Measurements from ENCODE around the gene CDH4. TPM values are rescaled to one million over a fixed set of nuclear protein-coding genes. Genes with fewer than 3 reads are reported as not detected.

Gene CDH4
- polyA plus RNA-seq, 4 donors, result 0.09 to 4.1 (median 0.25) TPM

GRCh38 chr20:61663521-61664425 lies 411.7 kb downstream of the CDH4 start:
- WGBS, 3 donors, result 80 to 88% (median 82%) methylated on average over 29 to 30 of the region's 30 CpGs
- DNase-seq (no peak), FAIRE-seq (no peak)
- no peaks in the 10 kb centered on the region for H3K27me3 ChIP-seq (ENCODE audit: control insufficient read depth in 3 of 3, insufficient read depth in 3 of 3, low read length in 3 of 3)
- H3K27ac ChIP-seq (ENCODE audit: low read depth in 1 of 3, low read length in 2 of 3), result no peak overlapping the region
- no peaks in the 10 kb centered on the region for H3K9me3 ChIP-seq (ENCODE audit: control insufficient read depth in 2 of 2, insufficient read depth in 1 of 2, low read depth in 1 of 2, low read length in 1 of 2)
- H3K36me3 ChIP-seq (ENCODE audit: control insufficient read depth in 3 of 3, insufficient read depth in 2 of 3, low read depth in 1 of 3, low read length in 3 of 3), result no peaks in the 10 kb centered on the region
- H3K4me1 ChIP-seq (ENCODE audit: control insufficient read depth in 3 of 3, insufficient read depth in 2 of 3, low read depth in 1 of 3, low read length in 2 of 3), result no peaks in the 10 kb centered on the region
- no peak overlapping the region for H3K4me3 ChIP-seq (ENCODE audit: low read depth in 1 of 3, low read length in 3 of 3)

GRCh38 chr20:61664556-61665320 lies 412.7 kb downstream of the CDH4 start:
- Histone ChIP-seq H3K4me3 (ENCODE audit: low read depth in 1 of 3, low read length in 3 of 3) (no peak overlapping the region), H3K36me3 (ENCODE audit: control insufficient read depth in 3 of 3, insufficient read depth in 2 of 3, low read depth in 1 of 3, low read length in 3 of 3) (no peaks in the 10 kb centered on the region), H3K27ac (ENCODE audit: low read depth in 1 of 3, low read length in 2 of 3) (no peak overlapping the region), H3K4me1 (ENCODE audit: control insufficient read depth in 3 of 3, insufficient read depth in 2 of 3, low read depth in 1 of 3, low read length in 2 of 3) (no peaks in the 10 kb centered on the region), H3K27me3 (ENCODE audit: control insufficient read depth in 3 of 3, insufficient read depth in 3 of 3, low read length in 3 of 3) (no peaks in the 10 kb centered on the region), H3K9me3 (ENCODE audit: control insufficient read depth in 2 of 2, insufficient read depth in 1 of 2, low read depth in 1 of 2, low read length in 1 of 2) (no peaks in the 10 kb centered on the region)
- DNase-seq (no peak), FAIRE-seq (no peak)
- WGBS, 3 donors, result 70 to 74% (median 72%) methylated on average over 20 of the region's 20 CpGs

- H3K27me3 ChIP-seq (ENCODE audit: control insufficient read depth in 3 of 3, insufficient read depth in 3 of 3, low read length in 3 of 3), result no peaks in the 10 kb centered on the region
- H3K4me3 ChIP-seq (ENCODE audit: low read depth in 1 of 3, low read length in 3 of 3), result no peak overlapping the region
- WGBS, 3 donors, result 70 to 79% (median 74%) methylated on average over 32 of the region's 32 CpGs
- no peak overlapping the region for H3K27ac ChIP-seq (ENCODE audit: low read depth in 1 of 3, low read length in 2 of 3)
- no peaks in the 10 kb centered on the region for H3K9me3 ChIP-seq (ENCODE audit: control insufficient read depth in 2 of 2, insufficient read depth in 1 of 2, low read depth in 1 of 2, low read length in 1 of 2)
- DNase-seq (no peak), FAIRE-seq (no peak)
- H3K4me1 ChIP-seq (ENCODE audit: control insufficient read depth in 3 of 3, insufficient read depth in 2 of 3, low read depth in 1 of 3, low read length in 2 of 3), result no peaks in the 10 kb centered on the region
- no peaks in the 10 kb centered on the region for H3K36me3 ChIP-seq (ENCODE audit: control insufficient read depth in 3 of 3, insufficient read depth in 2 of 3, low read depth in 1 of 3, low read length in 3 of 3)
These were observed 413.7 kb downstream of the CDH4 start for GRCh38 chr20:61665528-61666470.

- Histone ChIP-seq H3K4me3 (ENCODE audit: low read depth in 1 of 3, low read length in 3 of 3) (no peak overlapping the region), H3K9me3 (ENCODE audit: control insufficient read depth in 2 of 2, insufficient read depth in 1 of 2, low read depth in 1 of 2, low read length in 1 of 2) (no peaks in the 10 kb centered on the region), H3K27me3 (ENCODE audit: control insufficient read depth in 3 of 3, insufficient read depth in 3 of 3, low read length in 3 of 3) (no peaks in the 10 kb centered on the region), H3K36me3 (ENCODE audit: control insufficient read depth in 3 of 3, insufficient read depth in 2 of 3, low read depth in 1 of 3, low read length in 3 of 3) (no peaks in the 10 kb centered on the region), H3K4me1 (ENCODE audit: control insufficient read depth in 3 of 3, insufficient read depth in 2 of 3, low read depth in 1 of 3, low read length in 2 of 3) (no peaks in the 10 kb centered on the region), H3K27ac (ENCODE audit: low read depth in 1 of 3, low read length in 2 of 3) (no peak overlapping the region)
- FAIRE-seq (no peak), DNase-seq (no peak)
- 81 to 85% (median 83%) methylated on average over 9 of the region's 9 CpGs for whole genome bisulfite sequencing, 3 donors
These were observed 414.4 kb downstream of the CDH4 start for GRCh38 chr20:61666471-61666832.

- Histone ChIP-seq H3K27ac (ENCODE audit: low read depth in 1 of 3, low read length in 2 of 3) (no peak overlapping the region), H3K27me3 (ENCODE audit: control insufficient read depth in 3 of 3, insufficient read depth in 3 of 3, low read length in 3 of 3) (no peaks in the 10 kb centered on the region), H3K4me3 (ENCODE audit: low read depth in 1 of 3, low read length in 3 of 3) (no peak overlapping the region), H3K36me3 (ENCODE audit: control insufficient read depth in 3 of 3, insufficient read depth in 2 of 3, low read depth in 1 of 3, low read length in 3 of 3) (no peaks in the 10 kb centered on the region), H3K9me3 (ENCODE audit: control insufficient read depth in 2 of 2, insufficient read depth in 1 of 2, low read depth in 1 of 2, low read length in 1 of 2) (no peaks in the 10 kb centered on the region), H3K4me1 (ENCODE audit: control insufficient read depth in 3 of 3, insufficient read depth in 2 of 3, low read depth in 1 of 3, low read length in 2 of 3) (no peaks in the 10 kb centered on the region)
- no peak for FAIRE-seq
- no peak for DNase-seq
- 77 to 85% (median 82%) methylated on average over 20 of the region's 20 CpGs for WGBS, 3 donors
These were observed 415.2 kb downstream of the CDH4 start for GRCh38 chr20:61667056-61667792.

GRCh38 chr20:61668065-61668650 lies 416.1 kb downstream of the CDH4 start:
- 42 to 63% (median 47%) methylated on average over 9 of the region's 9 CpGs for WGBS, 3 donors
- no peak for FAIRE-seq
- no peak overlapping the region for H3K27ac ChIP-seq (ENCODE audit: low read depth in 1 of 3, low read length in 2 of 3)

GRCh38 chr20:61668771-61669503 lies 416.9 kb downstream of the CDH4 start:
- no peak for FAIRE-seq
- Histone ChIP-seq H3K4me1 (ENCODE audit: control insufficient read depth in 3 of 3, insufficient read depth in 2 of 3, low read depth in 1 of 3, low read length in 2 of 3) (no peaks in the 10 kb centered on the region), H3K27me3 (ENCODE audit: control insufficient read depth in 3 of 3, insufficient read depth in 3 of 3, low read length in 3 of 3) (no peaks in the 10 kb centered on the region), H3K9me3 (ENCODE audit: control insufficient read depth in 2 of 2, insufficient read depth in 1 of 2, low read depth in 1 of 2, low read length in 1 of 2) (no peaks in the 10 kb centered on the region), H3K36me3 (ENCODE audit: control insufficient read depth in 3 of 3, insufficient read depth in 2 of 3, low read depth in 1 of 3, low read length in 3 of 3) (no peaks in the 10 kb centered on the region), H3K4me3 (ENCODE audit: low read depth in 1 of 3, low read length in 3 of 3) (no peak overlapping the region), H3K27ac (ENCODE audit: low read depth in 1 of 3, low read length in 2 of 3) (no peak overlapping the region)
- 81 to 89% (median 81%) methylated on average over 20 of the region's 20 CpGs for WGBS, 3 donors
- DNase-seq, result no peak

More at GRCh38 chr20:61668065-61668650, 416.1 kb downstream of the CDH4 start:
- H3K27me3 ChIP-seq (ENCODE audit: control insufficient read depth in 3 of 3, insufficient read depth in 3 of 3, low read length in 3 of 3), result no peaks in the 10 kb centered on the region
- H3K4me1 ChIP-seq (ENCODE audit: control insufficient read depth in 3 of 3, insufficient read depth in 2 of 3, low read depth in 1 of 3, low read length in 2 of 3), result no peaks in the 10 kb centered on the region
- no peaks in the 10 kb centered on the region for H3K36me3 ChIP-seq (ENCODE audit: control insufficient read depth in 3 of 3, insufficient read depth in 2 of 3, low read depth in 1 of 3, low read length in 3 of 3)
- no peak overlapping the region for H3K4me3 ChIP-seq (ENCODE audit: low read depth in 1 of 3, low read length in 3 of 3)
- no peaks in the 10 kb centered on the region for H3K9me3 ChIP-seq (ENCODE audit: control insufficient read depth in 2 of 2, insufficient read depth in 1 of 2, low read depth in 1 of 2, low read length in 1 of 2)
- no peak for DNase-seq
